Measurements from ENCODE around the gene EFL1.
"Not testable (repeated sequence)": the region's sequence is repeated elsewhere in the genome, so short reads cannot be mapped to it uniquely, and the experiment has no call there.

DNA sequence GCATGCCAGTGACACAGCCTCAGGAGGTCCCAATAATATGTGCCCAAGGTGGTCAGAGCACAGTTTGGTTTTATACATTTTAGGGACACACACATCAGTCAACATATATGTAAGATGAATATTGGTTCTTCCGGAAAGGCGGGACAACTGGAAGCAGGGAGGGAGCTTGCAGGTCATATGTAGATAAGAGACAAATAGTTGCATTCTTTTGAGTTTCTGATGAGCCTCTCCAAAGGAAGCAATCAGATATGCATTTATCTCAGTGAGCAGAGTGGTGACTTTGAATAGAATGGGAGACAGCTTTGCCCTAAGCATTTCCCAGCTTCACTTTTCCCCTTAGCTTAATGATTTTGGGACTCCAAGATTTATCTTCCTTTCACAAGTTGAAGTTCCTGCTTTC, 4.6 kb upstream of the EFL1 start:
- TF ChIP-seq, protein P1, sequence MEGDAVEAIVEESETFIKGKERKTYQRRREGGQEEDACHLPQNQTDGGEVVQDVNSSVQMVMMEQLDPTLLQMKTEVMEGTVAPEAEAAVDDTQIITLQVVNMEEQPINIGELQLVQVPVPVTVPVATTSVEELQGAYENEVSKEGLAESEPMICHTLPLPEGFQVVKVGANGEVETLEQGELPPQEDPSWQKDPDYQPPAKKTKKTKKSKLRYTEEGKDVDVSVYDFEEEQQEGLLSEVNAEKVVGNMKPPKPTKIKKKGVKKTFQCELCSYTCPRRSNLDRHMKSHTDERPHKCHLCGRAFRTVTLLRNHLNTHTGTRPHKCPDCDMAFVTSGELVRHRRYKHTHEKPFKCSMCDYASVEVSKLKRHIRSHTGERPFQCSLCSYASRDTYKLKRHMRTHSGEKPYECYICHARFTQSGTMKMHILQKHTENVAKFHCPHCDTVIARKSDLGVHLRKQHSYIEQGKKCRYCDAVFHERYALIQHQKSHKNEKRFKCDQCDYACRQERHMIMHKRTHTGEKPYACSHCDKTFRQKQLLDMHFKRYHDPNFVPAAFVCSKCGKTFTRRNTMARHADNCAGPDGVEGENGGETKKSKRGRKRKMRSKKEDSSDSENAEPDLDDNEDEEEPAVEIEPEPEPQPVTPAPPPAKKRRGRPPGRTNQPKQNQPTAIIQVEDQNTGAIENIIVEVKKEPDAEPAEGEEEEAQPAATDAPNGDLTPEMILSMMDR (IDR thresholded peaks at IDR 0.05): not testable (repeated sequence)
- TF ChIP-seq POLR2A (IDR thresholded peaks at IDR 0.05): not testable (repeated sequence)

All from uterus (tissue), 2 donors.